Umbilical cord (tissue), 2 donors: ENCODE results near the gene DNAJB1. TPM values are rescaled to one million over a fixed set of nuclear protein-coding genes. Genes with fewer than 3 reads are reported as not detected.
A peak's percentile ranks its signal among the peaks of the same experiment; 100 is the strongest.

Source experiments
- DNase-seq: peaks from one replicate; pipeline ENCODE4 v3.0.0-alpha.2; 2015; ENCODE audit warnings: low spot score
- total RNA-seq: library from RNA; depleted of rRNA; stranded (reverse); fragments of >200 nt; gene quantifications from one replicate; pipeline ENCODE4 v1.2.3, GENCODE V29; 2014; ENCODE audit warnings: low replicate concordance; ENCODE audit not compliant: insufficient read depth

The DNAJB1 gene
- total RNA-seq, 1 donor from 2014 or later: 40.2 TPM

- DNase-seq: no peak
Measured at GRCh38 chr19:14473073-14473977, 44.9 kb downstream of the DNAJB1 start.

- peak; percentile 58 for DNase-seq
Measured at GRCh38 chr19:14472202-14472938, 45.8 kb downstream of the DNAJB1 start.

- DNase-seq: no peak
Measured at GRCh38 chr19:14471436-14472187, 46.6 kb downstream of the DNAJB1 start.

- no peak for DNase-seq
Measured at GRCh38 chr19:14470031-14470876, 47.9 kb downstream of the DNAJB1 start.

- no peak for DNase-seq
Measured at GRCh38 chr19:14467816-14468215, 50.4 kb downstream of the DNAJB1 start.

- DNase-seq: no peak
Measured at GRCh38 chr19:14467391-14467790, 50.8 kb downstream of the DNAJB1 start.

Other genes with a start within 250 kb of the DNAJB1 start
- 49.4 TPM for gene ADGRE5, start 137.0 kb downstream of the DNAJB1 start, total RNA-seq
- gene DDX39A, start 99.1 kb downstream of the DNAJB1 start, total RNA-seq: 34.9 TPM
- 59.7 TPM for gene PKN1, start 85.1 kb downstream of the DNAJB1 start, total RNA-seq
- not detected for gene PTGER1, start 43.0 kb downstream of the DNAJB1 start, total RNA-seq
- gene GIPC1, start 22.3 kb downstream of the DNAJB1 start, total RNA-seq: 81.1 TPM
- 61.4 TPM for gene TECR, start 11.2 kb upstream of the DNAJB1 start, total RNA-seq
- 227 TPM for gene NDUFB7, start 53.7 kb upstream of the DNAJB1 start, total RNA-seq
- not detected for gene CLEC17A, start 64.7 kb upstream of the DNAJB1 start, total RNA-seq
- gene ADGRE3, start 156.4 kb upstream of the DNAJB1 start, total RNA-seq: not detected
- 19.3 TPM for gene ZNF333, start 171.7 kb upstream of the DNAJB1 start, total RNA-seq